GM18951 (cell line): Measurements from ENCODE around the gene DDX25.

ENCODE experiments used
- POLR2A ChIP-seq: IDR thresholded peaks from 4 replicates; pipeline ENCODE4 v1.6.1; 2011; ENCODE audit warnings: mild to moderate bottlenecking; ENCODE audit not compliant: insufficient read length, insufficient read depth; ENCODE audit errors: extremely low read depth
- in situ Hi-C: fragments of 300-500 bp; cut with MboI; formaldehyde crosslinking; loops from one replicate; pipeline ENCODE4 v1.12.0; 2022; ENCODE audit warnings: low sequenced_read_pairs, mixed read lengths, inconsistent platforms; ENCODE audit not compliant: unreplicated experiment

The DDX25 gene

GRCh38 chr11:125975634-125976033 is 71.3 kb downstream of the DDX25 start:
- in situ Hi-C loops, result no loop called here
- no peak for TF ChIP-seq POLR2A

DNA sequence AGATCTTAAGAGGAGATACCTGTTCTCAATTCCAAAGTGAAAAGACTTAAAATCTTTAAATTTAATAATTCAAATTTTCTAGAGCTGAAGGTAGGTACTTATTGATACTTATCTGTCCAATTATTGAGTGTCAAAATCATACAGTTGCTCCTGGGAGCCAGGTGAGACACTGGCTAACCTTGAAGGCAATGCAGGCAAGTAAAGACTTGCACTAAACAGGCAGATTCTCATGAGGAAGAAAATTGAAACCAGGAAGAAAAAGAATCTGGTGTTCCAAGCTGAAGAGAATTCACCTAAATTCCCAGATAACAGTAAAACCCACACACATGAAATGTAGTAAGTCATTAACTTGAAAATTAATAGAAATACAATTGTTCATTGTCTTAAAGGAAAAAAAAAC is 71.8 kb downstream of the DDX25 start:
- no peak for TF ChIP-seq POLR2A
- in situ Hi-C loops, result no loop called here

GRCh38 chr11:125977333-125977732 is 73.0 kb downstream of the DDX25 start:
- TF ChIP-seq POLR2A, result no peak
- in situ Hi-C loops, result no loop called here

DNA sequence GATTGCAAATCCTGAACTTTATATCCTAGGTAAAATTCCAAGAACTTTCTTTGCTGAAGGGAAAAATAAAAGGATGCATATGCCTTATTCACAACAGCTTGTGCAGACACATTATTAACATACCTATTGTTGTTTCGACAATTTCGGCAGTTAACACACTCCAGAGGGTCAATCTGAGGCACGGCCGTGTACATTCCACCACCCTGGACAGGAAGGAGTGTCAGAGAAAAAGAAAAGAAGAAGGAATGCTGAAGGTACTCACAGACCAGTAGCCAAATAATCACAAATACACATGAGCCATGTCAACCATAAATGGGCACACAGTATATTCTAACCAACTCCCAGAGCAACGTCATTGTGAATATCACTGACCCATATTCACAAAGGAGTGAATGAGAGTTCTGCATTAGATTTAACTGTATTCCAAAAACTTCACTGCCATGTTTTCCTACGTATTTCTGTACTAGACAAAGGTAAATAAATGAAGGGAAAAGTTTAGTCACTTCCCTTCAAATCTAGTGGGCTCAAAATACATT is 73.9 kb downstream of the DDX25 start:
- TF ChIP-seq POLR2A, result no peak
- in situ Hi-C loops, result no loop called here
